H1 (cell line): ENCODE results near the gene GADL1. TPM values are rescaled to one million over a fixed set of nuclear protein-coding genes. Genes with fewer than 3 reads are reported as not detected.

ENCODE experiments used
- CHD7 ChIP-seq: fragments of 300-600 bp; sonication (generic); IDR thresholded peaks from 2 replicates; pipeline ENCODE4 v1.7.1; 2012; ENCODE audit warnings: low read length, moderate library complexity, mild to moderate bottlenecking, inconsistent platforms; ENCODE audit not compliant: insufficient replicate concordance
- polyA plus RNA-seq, 7 experiments: library from polyadenylated mRNA; depleted of rRNA in 3 of 7; stranded (reverse) in 5 of 7; unstranded in 2 of 7; fragments of >200 nt in 5 of 7; fragments of 200-250 nt in 2 of 7; gene quantifications; 1 replicate in 5 of 7; 2 replicates in 1 of 7; 4 replicates in 1 of 7; pipeline versions ENCODE4 v1.2.1 to v1.2.3, GENCODE V29; 2011 to 2013; ENCODE audit warnings: missing spikeins in 2 of 7, mixed read lengths in 2 of 7
- total RNA-seq: library from RNA; stranded (reverse); fragmentation: NEBNext Ultra II Directional; extraction: Animal tissue kit (Norgen Biotek cat#: 25700); gene quantifications from 2 replicates; pipeline ENCODE4 v1.2.1, GENCODE V29; 2021

The GADL1 gene
- total and polyA plus RNA-seq, 2 of the 8 experiments (the other 6 are each of a cell fraction or from before 2014, with no cell fraction given) = 0.03 to 0.30 TPM

- TF ChIP-seq CHD7 = no peak
- TF ChIP-seq, all 59 proteins: peak for 0
Observed at GRCh38 chr3:30924763-30925162, 30.3 kb upstream of the GADL1 start (continued).
